22Rv1 (cell line): ENCODE measurements around the gene SLC10A7.

Source experiments
- ZFX ChIP-seq: fragments of 450-650 bp; IDR thresholded peaks from 2 replicates; pipeline ENCODE4 v1.6.1; 2017; ENCODE audit warnings: antibody characterized with exemption, borderline replicate concordance
- TF ChIP-seq, protein P1 (sequence below): fragments of 450-650 bp; IDR thresholded peaks from 2 replicates; pipeline ENCODE4 v1.5.1; 2017; ENCODE audit warnings: mild to moderate bottlenecking

DNA sequence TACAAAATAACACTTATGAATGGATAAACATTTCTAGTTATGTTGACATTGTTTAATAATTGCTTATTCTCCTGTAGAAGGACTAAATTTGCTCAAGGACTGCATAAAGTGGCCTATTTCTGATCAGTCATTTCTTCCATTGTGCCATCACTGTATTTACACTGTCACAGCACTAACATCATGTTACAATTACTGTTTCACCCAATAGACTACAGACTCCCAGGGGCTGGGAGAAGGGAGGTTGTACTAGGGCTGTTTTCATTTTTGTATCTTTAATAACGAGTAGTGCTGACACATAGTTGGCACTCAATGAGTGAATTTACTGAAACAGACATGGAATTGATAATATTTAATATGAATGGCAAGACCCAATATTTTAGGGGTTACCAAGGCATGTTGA, 139.5 kb downstream of the SLC10A7 start:
- TF ChIP-seq, protein P1, sequence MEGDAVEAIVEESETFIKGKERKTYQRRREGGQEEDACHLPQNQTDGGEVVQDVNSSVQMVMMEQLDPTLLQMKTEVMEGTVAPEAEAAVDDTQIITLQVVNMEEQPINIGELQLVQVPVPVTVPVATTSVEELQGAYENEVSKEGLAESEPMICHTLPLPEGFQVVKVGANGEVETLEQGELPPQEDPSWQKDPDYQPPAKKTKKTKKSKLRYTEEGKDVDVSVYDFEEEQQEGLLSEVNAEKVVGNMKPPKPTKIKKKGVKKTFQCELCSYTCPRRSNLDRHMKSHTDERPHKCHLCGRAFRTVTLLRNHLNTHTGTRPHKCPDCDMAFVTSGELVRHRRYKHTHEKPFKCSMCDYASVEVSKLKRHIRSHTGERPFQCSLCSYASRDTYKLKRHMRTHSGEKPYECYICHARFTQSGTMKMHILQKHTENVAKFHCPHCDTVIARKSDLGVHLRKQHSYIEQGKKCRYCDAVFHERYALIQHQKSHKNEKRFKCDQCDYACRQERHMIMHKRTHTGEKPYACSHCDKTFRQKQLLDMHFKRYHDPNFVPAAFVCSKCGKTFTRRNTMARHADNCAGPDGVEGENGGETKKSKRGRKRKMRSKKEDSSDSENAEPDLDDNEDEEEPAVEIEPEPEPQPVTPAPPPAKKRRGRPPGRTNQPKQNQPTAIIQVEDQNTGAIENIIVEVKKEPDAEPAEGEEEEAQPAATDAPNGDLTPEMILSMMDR = no peak
- TF ChIP-seq ZFX = no peak
